WTC11 (cell line): Measurements from ENCODE around the gene PNISR. TPM values are rescaled to one million over a fixed set of nuclear protein-coding genes. Genes with fewer than 3 reads are reported as not detected.
A peak's percentile ranks its signal among the peaks of the same experiment; 100 is the strongest.

ENCODE experiments used
- ATAC-seq: fragments of 200-7000 bp; cut with Tn5 transposase; 2 replicates; pipeline ENCODE4 v1.10.0; 2021; ENCODE audit warnings: mild to moderate bottlenecking, moderate library complexity
- CTCF ChIA-PET: fragments of 300-600 bp; sonication (Branson Sonifier 250); formaldehyde crosslinking; loops from one replicate; lab custom pipeline; 2021; ENCODE audit warnings: antibody characterized with exemption; lab: Charles Lee
- POLR2A ChIA-PET: fragments of 350-600 bp; sonication (Branson Sonifier 250); formaldehyde crosslinking; loops from one replicate; lab custom pipeline; 2021; ENCODE audit warnings: antibody characterized with exemption; lab: Charles Lee
- DNase-seq: peaks from one replicate; pipeline ENCODE4 v3.0.0; 2021; ENCODE audit warnings: low spot score
- H3K27ac Mint-ChIP-seq: 2 replicates; pipeline ENCODE4 v1.8.0; 2021; ENCODE audit warnings: mixed read lengths
- H3K27me3 Mint-ChIP-seq: 2 replicates; pipeline ENCODE4 v1.8.0; 2021; ENCODE audit warnings: low read depth, mild to moderate bottlenecking, moderate library complexity, mixed read lengths
- H3K36me3 Mint-ChIP-seq: 2 replicates; pipeline ENCODE4 v1.8.0; 2021; ENCODE audit warnings: mixed read lengths
- H3K4me1 Mint-ChIP-seq: 2 replicates; pipeline ENCODE4 v1.8.0; 2022; ENCODE audit warnings: mixed read lengths
- H3K4me3 Mint-ChIP-seq: 2 replicates; pipeline ENCODE4 v1.8.0; 2021; ENCODE audit warnings: mild to moderate bottlenecking, moderate library complexity, mixed read lengths
- H3K9me3 Mint-ChIP-seq: 2 replicates; pipeline ENCODE4 v1.8.0; 2021; ENCODE audit warnings: mixed read lengths
- AR ChIP-seq: fragments of 250-450 bp; sonication (Bioruptor Pico); IDR thresholded peaks from 2 replicates; pipeline ENCODE4 v1.9.0; 2021; ENCODE audit warnings: mild to moderate bottlenecking
- ATF2 ChIP-seq: sonication (generic); formaldehyde crosslinking; IDR thresholded peaks from 2 replicates; pipeline ENCODE4 v1.8.1; 2022; ENCODE audit warnings: low read depth, missing genetic modification reagents, borderline replicate concordance
- ETV6 ChIP-seq: sonication (generic); formaldehyde crosslinking; IDR thresholded peaks from 2 replicates; pipeline ENCODE4 v1.8.1; 2022; ENCODE audit warnings: mild to moderate bottlenecking, missing genetic modification reagents
- FOXK1 ChIP-seq: sonication (generic); formaldehyde crosslinking; IDR thresholded peaks from 2 replicates; pipeline ENCODE4 v1.8.0; 2022; ENCODE audit warnings: mild to moderate bottlenecking, moderate library complexity, missing genetic modification reagents
- GRHL2 ChIP-seq: fragments of 250-450 bp; sonication (Bioruptor Pico); IDR thresholded peaks from 2 replicates; pipeline ENCODE4 v1.8.0; 2022; ENCODE audit warnings: mild to moderate bottlenecking, moderate library complexity; ENCODE audit not compliant: insufficient replicate concordance, severe bottlenecking
- HMGA2 ChIP-seq: fragments of 250-450 bp; sonication (Bioruptor Pico); IDR thresholded peaks from 2 replicates; pipeline ENCODE4 v1.4.0; 2021; ENCODE audit warnings: mild to moderate bottlenecking, moderate library complexity
- HMGXB4 ChIP-seq: sonication (generic); formaldehyde crosslinking; IDR thresholded peaks from 2 replicates; pipeline ENCODE4 v1.8.1; 2023; ENCODE audit warnings: mild to moderate bottlenecking, moderate library complexity, missing genetic modification reagents
- KAT7 ChIP-seq: sonication (generic); formaldehyde crosslinking; IDR thresholded peaks from 2 replicates; pipeline ENCODE4 v1.8.1; 2023; ENCODE audit warnings: missing genetic modification reagents, mild to moderate bottlenecking, borderline replicate concordance
- MAX ChIP-seq: sonication (generic); formaldehyde crosslinking; IDR thresholded peaks from 2 replicates; pipeline ENCODE4 v1.8.0; 2022; ENCODE audit warnings: mild to moderate bottlenecking, missing genetic modification reagents
- NR1H2 ChIP-seq: sonication (generic); formaldehyde crosslinking; IDR thresholded peaks from 2 replicates; pipeline ENCODE4 v1.9.0; 2021; ENCODE audit warnings: mild to moderate bottlenecking, moderate library complexity, missing genetic modification reagents
- RELA ChIP-seq: sonication (generic); formaldehyde crosslinking; IDR thresholded peaks from 2 replicates; pipeline ENCODE4 v1.8.1; 2022; ENCODE audit warnings: missing genetic modification reagents, mild to moderate bottlenecking, borderline replicate concordance
- SMAD4 ChIP-seq: sonication (generic); formaldehyde crosslinking; IDR thresholded peaks from 2 replicates; pipeline ENCODE4 v1.8.0; 2022; ENCODE audit warnings: mild to moderate bottlenecking, missing genetic modification reagents
- TEAD1 ChIP-seq: sonication (generic); formaldehyde crosslinking; IDR thresholded peaks from 2 replicates; pipeline ENCODE4 v1.8.0; 2022; ENCODE audit warnings: mild to moderate bottlenecking, missing genetic modification reagents
- TP53 ChIP-seq: sonication (generic); formaldehyde crosslinking; IDR thresholded peaks from 2 replicates; pipeline ENCODE4 v1.8.1; 2023; ENCODE audit warnings: mild to moderate bottlenecking, missing genetic modification reagents
- USF1 ChIP-seq: sonication (generic); formaldehyde crosslinking; IDR thresholded peaks from 2 replicates; pipeline ENCODE4 v1.8.0; 2022; ENCODE audit warnings: mild to moderate bottlenecking, missing genetic modification reagents
- ZBTB21 ChIP-seq: sonication (generic); formaldehyde crosslinking; IDR thresholded peaks from 2 replicates; pipeline ENCODE4 v1.8.1; 2023; ENCODE audit warnings: mild to moderate bottlenecking, missing genetic modification reagents, borderline replicate concordance
- ZNF219 ChIP-seq: sonication (generic); formaldehyde crosslinking; IDR thresholded peaks from 2 replicates; pipeline ENCODE4 v1.8.0; 2023; ENCODE audit warnings: missing genetic modification reagents, mild to moderate bottlenecking, borderline replicate concordance
- ZNF532 ChIP-seq: fragments of 250-450 bp; sonication (Bioruptor Pico); IDR thresholded peaks from 2 replicates; pipeline ENCODE4 v1.9.0; 2021; ENCODE audit warnings: mild to moderate bottlenecking, borderline replicate concordance
- total RNA-seq: library from RNA; stranded (reverse); gene quantifications from 3 replicates; pipeline ENCODE4 v1.2.3, GENCODE V29; 2021

PNISR gene
- total RNA-seq, 1 experiment from 2014 or later = 156 TPM

- CTCF ChIA-PET = interaction anchor here (1.3 to 2.0 kb wide), 5 partner anchors 31 to 97 kb away, joined by 3 to 12 read pairs (median 5); partner anchors contain the start of gene COQ3
- no peak for DNase-seq
- no peak for ATAC-seq
- H3K4me3 Mint-ChIP-seq = peak overlapping the region; percentile 97
- POLR2A ChIA-PET = interaction anchor here (1.7 to 2.9 kb wide), 2 partner anchors 33 to 142 kb away, joined by 10 to 11 read pairs; partner anchors contain the start of genes CCNC and COQ3
- peaks cover 18% of the 10 kb centered on the region for H3K36me3 Mint-ChIP-seq
- peak overlapping the region; percentile 100 for H3K27ac Mint-ChIP-seq
- TF ChIP-seq ZBTB21 (CRISPR knock-in tag) = no peak
- H3K27me3 Mint-ChIP-seq = no peaks in the 10 kb centered on the region; the same call in 1 of the 2 replicates
- H3K9me3 Mint-ChIP-seq = no peaks in the 10 kb centered on the region
- H3K4me1 Mint-ChIP-seq = peaks cover 67% of the 10 kb centered on the region
Measured at GRCh38 chr6:99426451-99426757, 1.3 kb upstream of the PNISR start.

- H3K4me3 Mint-ChIP-seq = peak overlapping the region; percentile 97
- no peaks in the 10 kb centered on the region for H3K9me3 Mint-ChIP-seq
- DNase-seq (peak; percentile 93), ATAC-seq (peak; percentile 80)
- ChIA-PET POLR2A (interaction anchor here (0.8 to 2.9 kb wide), 3 partner anchors 32 to 143 kb away, joined by 3 to 11 read pairs (median 10); partner anchors contain the start of genes CCNC and COQ3), CTCF (interaction anchor here (1.0 to 2.0 kb wide), 7 partner anchors 31 to 97 kb away, joined by 3 to 12 read pairs (median 3); partner anchors contain the start of gene COQ3)
- H3K36me3 Mint-ChIP-seq = peaks cover 18% of the 10 kb centered on the region
- peaks cover 72% of the 10 kb centered on the region for H3K4me1 Mint-ChIP-seq
- peak overlapping the region; percentile 100 for H3K27ac Mint-ChIP-seq
- H3K27me3 Mint-ChIP-seq = no peaks in the 10 kb centered on the region; the same call in 1 of the 2 replicates
- TF ChIP-seq GRHL2 (CRISPR knock-in tag) = no peak
- no peak for TF ChIP-seq ETV6 (CRISPR knock-in tag)
- no peak for TF ChIP-seq TP53
- no peak for TF ChIP-seq FOXK1 (CRISPR knock-in tag)
- peak; percentile 29; the same call in 1 of the 2 replicates for TF ChIP-seq AR (CRISPR knock-in tag)
- no peak for TF ChIP-seq USF1 (CRISPR knock-in tag)
- TF ChIP-seq NR1H2 = no peak
- no peak for TF ChIP-seq ZNF219 (CRISPR knock-in tag)
- no peak for TF ChIP-seq SMAD4 (CRISPR knock-in tag)
- no peak for TF ChIP-seq ZNF532 (CRISPR knock-in tag)
- 0 out of 2 replicates have a peak, but pooled peaks have one; percentile 4 for TF ChIP-seq HMGA2
- TF ChIP-seq RELA (CRISPR knock-in tag) = no peak
- no peak for TF ChIP-seq HMGXB4 (CRISPR knock-in tag)
- TF ChIP-seq TEAD1 (CRISPR knock-in tag) = no peak
- no peak for TF ChIP-seq KAT7
- TF ChIP-seq ATF2 = no peak
- no peak; the same call in 1 of the 2 replicates for TF ChIP-seq MAX (CRISPR knock-in tag)
Measured at GRCh38 chr6:99425647-99426450, 741 bp upstream of the PNISR start.
